H1 (cell line): ENCODE results near the gene EPN2.

Source experiments
- NRF1 ChIP-seq: IDR thresholded peaks from 2 replicates; pipeline ENCODE4 v1.6.1; 2011; ENCODE audit warnings: mild to moderate bottlenecking, low read depth, low read length, improper control_type of control experiment
- POLR2AphosphoS5 ChIP-seq: IDR thresholded peaks from 2 replicates; pipeline ENCODE4 v1.6.1; 2011; ENCODE audit warnings: low read depth, low read length
- USF2 ChIP-seq: IDR thresholded peaks from 2 replicates; pipeline ENCODE4 v1.6.1; 2011; ENCODE audit warnings: low read length, improper control_type of control experiment

- TF ChIP-seq POLR2AphosphoS5 (no peak), USF2 (no peak), NRF1 (no peak)
These were observed 21.2 kb downstream of the EPN2 start for GRCh38 chr17:19258371-19258770.
